GM13977 (cell line): Measurements from ENCODE around the gene CBX4.

ENCODE experiments used
- DNase-seq: peaks from one replicate; pipeline ENCODE4 v3.0.0; 2012; ENCODE audit warnings: low spot score
- CTCF ChIP-seq: IDR thresholded peaks from 2 replicates; pipeline ENCODE4 v1.5.1; 2012; ENCODE audit warnings: mild to moderate bottlenecking, control low read depth; ENCODE audit not compliant: insufficient read depth; ENCODE audit errors: extremely low read depth, missing control alignments
- in situ Hi-C: fragments of 300-500 bp; cut with MboI; formaldehyde crosslinking; loops from one replicate; pipeline ENCODE4 v1.12.0; 2022; ENCODE audit warnings: low sequenced_read_pairs, low pct_unique_long_range_greater_than_20kb, mixed read lengths, inconsistent platforms; ENCODE audit not compliant: unreplicated experiment

CBX4 gene

GRCh38 chr17:79808763-79809529 is 30.3 kb downstream of the CBX4 start:
- peak; percentile 46 for TF ChIP-seq CTCF
- DNase-seq = peak; percentile 69
- in situ Hi-C loops = no loop called here

GRCh38 chr17:79806863-79807720 is 32.1 kb downstream of the CBX4 start:
- in situ Hi-C loops = no loop called here
- TF ChIP-seq CTCF = no peak
- no peak for DNase-seq

- DNase-seq = no peak
- TF ChIP-seq CTCF = no peak
- in situ Hi-C loops = no loop called here
Observed at GRCh38 chr17:79806446-79806760, 32.8 kb downstream of the CBX4 start.

GRCh38 chr17:79804856-79805696 is 34.2 kb downstream of the CBX4 start:
- no peak for DNase-seq
- in situ Hi-C loops = no loop called here
- TF ChIP-seq CTCF = no peak

GRCh38 chr17:79803997-79804855 is 35.0 kb downstream of the CBX4 start:
- in situ Hi-C loops = no loop called here
- peak; percentile 85 for DNase-seq
- TF ChIP-seq CTCF = no peak
